Aorta (tissue), 5 donors: ENCODE results near the gene CLIP4. TPM values are rescaled to one million over a fixed set of nuclear protein-coding genes. Genes with fewer than 3 reads are reported as not detected.

Experiments used
- ATAC-seq: fragments of 200-7000 bp; cut with Tn5 transposase; one replicate; pipeline ENCODE4 v1.9.1; 2022; ENCODE audit warnings: moderate library complexity; ENCODE audit not compliant: low FRiP score
- DNase-seq, 2 donors: peaks; one replicate each; pipeline ENCODE4 v3.0.0-alpha.2; 2020
- H3K27ac ChIP-seq, 2 donors: one replicate each; pipeline ENCODE4 v1.5.1; 2013; ENCODE audit warnings: low read length in 2 of 2, mild to moderate bottlenecking in 2 of 2, moderate library complexity in 2 of 2, control low read depth in 1 of 2, inconsistent platforms in 1 of 2, low read depth in 1 of 2
- H3K27me3 ChIP-seq, 2 donors: one replicate each; pipeline ENCODE4 v1.6.1; 2013; ENCODE audit warnings: control low read depth in 1 of 2, low read length in 1 of 2, mild to moderate bottlenecking in 1 of 2, moderate library complexity in 1 of 2; ENCODE audit not compliant: insufficient read depth in 2 of 2, control insufficient read depth in 1 of 2
- H3K36me3 ChIP-seq, 2 donors: one replicate each; pipeline ENCODE4 v1.6.1; 2013; ENCODE audit warnings: control low read depth in 1 of 2, low read length in 1 of 2, mild to moderate bottlenecking in 1 of 2; ENCODE audit not compliant: insufficient read depth in 2 of 2, control insufficient read depth in 1 of 2
- H3K4me1 ChIP-seq, 2 donors: one replicate each; pipeline ENCODE4 v1.6.1; 2013; ENCODE audit warnings: low read length in 2 of 2, control low read depth in 1 of 2, mild to moderate bottlenecking in 1 of 2, moderate library complexity in 1 of 2; ENCODE audit not compliant: insufficient read depth in 2 of 2, control insufficient read depth in 1 of 2
- H3K4me3 ChIP-seq, 2 donors: one replicate each; pipeline ENCODE4 v1.5.1; 2013; ENCODE audit warnings: low read length in 2 of 2, control low read depth in 1 of 2, mild to moderate bottlenecking in 1 of 2
- H3K9me3 ChIP-seq: one replicate; pipeline ENCODE4 v1.6.1; 2013; ENCODE audit warnings: mild to moderate bottlenecking, low read length; ENCODE audit not compliant: control insufficient read depth
- WGBS, 2 donors: extraction: QIAGEN DNeasy Blood & Tissue Kit; methylation state at CpG; one replicate each; pipeline ENCODE4 v1.1.7; 2013; 5-methylcytosine and 5-hydroxymethylcytosine counted together
- intact Hi-C, 2 donors: fragments of 100-400 bp; cut with DNase I; formaldehyde crosslinking; loops; one replicate each; pipeline versions ENCODE4 v1.14.2 to v1.15.0; 2022
- polyA plus RNA-seq, 2 donors: library from polyadenylated mRNA; stranded (reverse); fragments of 200-250 nt; gene quantifications; one replicate each; pipeline ENCODE4 v1.2.3, GENCODE V29; 2013
- total RNA-seq, 2 donors: library from RNA; stranded (reverse); fragmentation: NEBNext Ultra II Directional; extraction: Animal tissue kit (Norgen Biotek cat#: 25700); gene quantifications; one replicate each; pipeline ENCODE4 v1.2.1, GENCODE V29; 2021
- donor health status: healthy with polysubstance abuse.
- donor health status: Bipolar disorder and iron deficiency.
- donor health status: DM: no; HTN: no; CAD: no.
- donor health status: DM: no; HTN: no; CAD: no.
- donor health status: DM: yes; HTN: yes; CAD: no.

The CLIP4 gene
- total and polyA plus RNA-seq, 4 donors, result 7.6 to 52.3 (median 31.8) TPM

- H3K27ac ChIP-seq, result no peak overlapping the region
These were observed 67.7 kb downstream of the CLIP4 start for GRCh38 chr2:29182920-29183319.

GRCh38 chr2:29184531-29184930 lies 69.3 kb downstream of the CLIP4 start:
- Histone ChIP-seq H3K27me3 (no peaks in the 10 kb centered on the region), H3K36me3 (peaks cover 0 to 6% of the 10 kb centered on the region in 2 donors), H3K27ac (no peak overlapping the region), H3K4me1 (no peaks in the 10 kb centered on the region), H3K4me3 (no peak overlapping the region), H3K9me3 (no peaks in the 10 kb centered on the region)
- intact Hi-C loops, result no loop called here
- DNase-seq (no peak), ATAC-seq (no peak)
- WGBS, 2 donors, result 95 to 96% methylated on average over 6 of the region's 6 CpGs

More at GRCh38 chr2:29182920-29183319, 67.7 kb downstream of the CLIP4 start:
- no peaks in the 10 kb centered on the region for H3K4me1 ChIP-seq
- no peak overlapping the region for H3K4me3 ChIP-seq
- no peaks in the 10 kb centered on the region for H3K27me3 ChIP-seq
- ATAC-seq, result no peak
- H3K9me3 ChIP-seq, result no peaks in the 10 kb centered on the region
- intact Hi-C loops, result no loop called here
- DNase-seq, result no peak
- peaks cover 0 to 6% of the 10 kb centered on the region in 2 donors for H3K36me3 ChIP-seq

GRCh38 chr2:29186817-29187216 lies 71.6 kb downstream of the CLIP4 start:
- Histone ChIP-seq H3K9me3 (no peaks in the 10 kb centered on the region), H3K4me3 (no peak overlapping the region), H3K27ac (no peak overlapping the region), H3K27me3 (no peaks in the 10 kb centered on the region), H3K36me3 (peaks cover 0 to 3% of the 10 kb centered on the region in 2 donors), H3K4me1 (no peaks in the 10 kb centered on the region)
- DNase-seq (no peak), ATAC-seq (no peak)
- intact Hi-C loops, result no loop called here
- WGBS, 2 donors, result 78 to 93% methylated on average over 1 of the region's 1 CpG

- DNase-seq (no peak), ATAC-seq (no peak)
- no peaks in the 10 kb centered on the region for H3K9me3 ChIP-seq
- H3K36me3 ChIP-seq, result peaks cover 0 to 4% of the 10 kb centered on the region in 2 donors
- H3K27ac ChIP-seq, result no peak overlapping the region
- WGBS, 2 donors, result 67 to 69% methylated on average over 2 of the region's 2 CpGs
- no peaks in the 10 kb centered on the region for H3K27me3 ChIP-seq
- intact Hi-C loops, result no loop called here
- no peaks in the 10 kb centered on the region for H3K4me1 ChIP-seq
- H3K4me3 ChIP-seq, result no peak overlapping the region
These were observed 72.7 kb downstream of the CLIP4 start for GRCh38 chr2:29187926-29188325.

- Histone ChIP-seq H3K27me3 (no peaks in the 10 kb centered on the region), H3K4me3 (no peak overlapping the region), H3K4me1 (no peaks in the 10 kb centered on the region), H3K9me3 (no peaks in the 10 kb centered on the region), H3K36me3 (peaks cover 0 to 4% of the 10 kb centered on the region in 2 donors), H3K27ac (no peak overlapping the region)
- 89 to 92% methylated on average over 5 of the region's 5 CpGs for WGBS, 2 donors
- DNase-seq (no peak), ATAC-seq (no peak)
- intact Hi-C loops, result no loop called here
These were observed 73.8 kb downstream of the CLIP4 start for GRCh38 chr2:29189052-29189451.

- intact Hi-C loops, result no loop called here
- 90 to 92% methylated on average over 6 of the region's 6 CpGs for WGBS, 2 donors
- H3K27me3 ChIP-seq, result no peaks in the 10 kb centered on the region
- H3K4me3 ChIP-seq, result no peak overlapping the region
- ATAC-seq, result no peak
- peaks cover 0 to 4% of the 10 kb centered on the region in 2 donors for H3K36me3 ChIP-seq
- no peak for DNase-seq
- no peaks in the 10 kb centered on the region for H3K4me1 ChIP-seq
- H3K27ac ChIP-seq, result no peak overlapping the region
- no peaks in the 10 kb centered on the region for H3K9me3 ChIP-seq
These were observed 76.6 kb downstream of the CLIP4 start for GRCh38 chr2:29191817-29192216.

- Histone ChIP-seq H3K27me3 (no peaks in the 10 kb centered on the region), H3K4me3 (no peak overlapping the region), H3K36me3 (peaks cover 0 to 2% of the 10 kb centered on the region in 2 donors), H3K9me3 (no peaks in the 10 kb centered on the region), H3K27ac (no peak overlapping the region), H3K4me1 (no peaks in the 10 kb centered on the region)
- DNase-seq (no peak), ATAC-seq (no peak)
- intact Hi-C loops, result no loop called here
- WGBS, 2 donors, result 82 to 84% methylated on average over 3 of the region's 3 CpGs
These were observed 77.3 kb downstream of the CLIP4 start for GRCh38 chr2:29192526-29192925.

- Histone ChIP-seq H3K9me3 (no peaks in the 10 kb centered on the region), H3K27me3 (no peaks in the 10 kb centered on the region), H3K4me3 (no peak overlapping the region), H3K36me3 (peaks cover 0 to 2% of the 10 kb centered on the region in 2 donors), H3K27ac (no peak overlapping the region), H3K4me1 (no peaks in the 10 kb centered on the region)
- WGBS, 2 donors, result 86 to 88% methylated on average over 12 of the region's 12 CpGs
- intact Hi-C loops, result no loop called here
- DNase-seq (no peak), ATAC-seq (no peak)
These were observed 77.9 kb downstream of the CLIP4 start for GRCh38 chr2:29193111-29193510.

- no peaks in the 10 kb centered on the region for H3K9me3 ChIP-seq
- H3K4me1 ChIP-seq, result no peaks in the 10 kb centered on the region
- no peak overlapping the region for H3K27ac ChIP-seq
- peaks cover 0 to 2% of the 10 kb centered on the region in 2 donors for H3K36me3 ChIP-seq
- DNase-seq, result no peak
- intact Hi-C loops, result no loop called here
- WGBS, 2 donors, result 87 to 91% methylated on average over 7 of the region's 7 CpGs
- no peaks in the 10 kb centered on the region for H3K27me3 ChIP-seq
- H3K4me3 ChIP-seq, result no peak overlapping the region
- ATAC-seq, result no peak
These were observed 78.5 kb downstream of the CLIP4 start for GRCh38 chr2:29193681-29194080.
